GM04504 (cell line): ENCODE results near the gene SKIC2.
"Not testable (repeated sequence)": the region's sequence is repeated elsewhere in the genome, so short reads cannot be mapped to it uniquely, and the experiment has no call there.

ENCODE experiments used
- DNase-seq: peaks from one replicate; pipeline ENCODE4 v3.0.0-alpha.2; 2012; ENCODE audit warnings: low read depth

Gene SKIC2

DNA sequence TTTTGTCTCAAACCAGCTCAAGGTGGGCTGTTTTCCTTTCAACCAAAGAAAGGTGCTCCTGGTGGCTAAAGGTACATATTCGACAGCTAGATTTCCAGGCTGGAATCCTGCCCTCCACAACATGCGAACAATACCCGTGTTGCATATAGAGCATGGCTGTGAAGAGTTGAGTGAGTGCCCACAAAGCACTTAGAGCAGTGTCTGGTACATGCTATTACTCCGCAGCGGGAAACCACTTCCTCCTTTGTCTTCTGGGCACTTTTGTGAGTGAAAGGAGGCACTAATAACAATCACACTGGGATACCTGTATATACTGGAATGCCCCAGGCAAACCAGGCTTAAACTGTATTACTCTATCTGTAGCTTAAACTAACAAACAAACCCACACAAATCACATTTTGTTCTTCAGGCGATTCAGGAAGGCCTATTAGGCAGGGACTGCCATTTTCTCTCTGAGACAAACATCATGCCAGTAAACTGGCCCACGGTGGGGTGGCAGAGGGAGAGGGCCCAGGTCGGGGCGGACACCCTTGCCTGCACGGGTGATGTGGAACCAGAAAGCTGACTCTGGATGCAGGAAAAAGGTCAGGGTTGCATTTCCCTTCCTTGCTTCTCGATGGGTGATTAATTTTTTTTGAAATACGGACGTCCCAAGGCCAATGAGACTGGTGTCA is 46.0 kb downstream of the SKIC2 start:
- DNase-seq, result not testable (repeated sequence)

DNA sequence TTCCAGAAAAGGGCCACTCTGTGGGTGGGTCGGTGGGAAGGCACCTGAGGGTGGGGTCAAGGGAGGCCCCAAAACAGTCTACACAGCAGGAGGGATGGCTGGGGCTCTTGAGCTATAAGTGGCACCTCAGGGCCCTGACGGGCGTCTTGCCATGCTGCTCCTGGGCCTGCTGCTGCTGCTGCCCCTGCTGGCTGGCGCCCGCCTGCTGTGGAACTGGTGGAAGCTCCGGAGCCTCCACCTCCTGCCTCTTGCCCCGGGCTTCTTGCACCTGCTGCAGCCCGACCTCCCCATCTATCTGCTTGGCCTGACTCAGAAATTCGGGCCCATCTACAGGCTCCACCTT is 46.5 kb downstream of the SKIC2 start:
- DNase-seq, result not testable (repeated sequence)

DNA sequence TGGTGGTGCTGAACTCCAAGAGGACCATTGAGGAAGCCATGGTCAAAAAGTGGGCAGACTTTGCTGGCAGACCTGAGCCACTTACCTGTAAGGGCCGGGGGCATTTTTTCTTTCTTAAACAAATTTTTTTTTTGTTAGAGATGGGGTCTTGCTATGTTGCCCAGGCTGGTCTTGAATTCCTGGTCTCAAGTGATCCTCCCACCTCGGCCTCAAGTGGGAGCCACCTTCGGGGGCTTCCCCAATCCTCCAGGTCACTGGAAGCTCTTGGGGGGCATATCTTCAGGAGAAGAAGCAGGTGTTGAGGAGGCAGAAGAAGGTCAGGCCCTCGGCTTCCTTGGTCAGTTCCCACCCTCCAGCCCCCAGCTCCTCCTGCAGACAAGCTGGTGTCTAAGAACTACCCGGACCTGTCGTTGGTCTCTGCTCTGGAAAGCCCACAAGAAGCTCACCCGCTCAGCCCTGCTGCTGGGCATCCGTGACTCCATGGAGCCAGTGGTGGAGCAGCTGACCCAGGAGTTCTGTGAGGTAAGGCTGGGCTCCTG is 47.1 kb downstream of the SKIC2 start:
- DNase-seq, result not testable (repeated sequence)

DNA sequence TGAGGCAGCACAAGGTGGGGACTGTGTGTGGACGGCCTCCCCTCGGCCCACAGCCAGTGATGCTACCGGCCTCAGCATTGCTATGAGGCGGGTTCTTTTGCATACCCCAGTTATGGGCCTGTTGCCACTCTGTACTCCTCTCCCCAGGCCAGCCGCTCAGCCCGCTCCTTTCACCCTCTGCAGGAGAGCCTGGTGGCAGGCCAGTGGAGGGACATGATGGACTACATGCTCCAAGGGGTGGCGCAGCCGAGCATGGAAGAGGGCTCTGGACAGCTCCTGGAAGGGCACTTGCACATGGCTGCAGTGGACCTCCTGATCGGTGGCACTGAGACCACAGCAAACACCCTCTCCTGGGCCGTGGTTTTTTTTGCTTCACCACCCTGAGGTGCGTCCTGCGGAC is 48.1 kb downstream of the SKIC2 start:
- DNase-seq, result not testable (repeated sequence)

DNA sequence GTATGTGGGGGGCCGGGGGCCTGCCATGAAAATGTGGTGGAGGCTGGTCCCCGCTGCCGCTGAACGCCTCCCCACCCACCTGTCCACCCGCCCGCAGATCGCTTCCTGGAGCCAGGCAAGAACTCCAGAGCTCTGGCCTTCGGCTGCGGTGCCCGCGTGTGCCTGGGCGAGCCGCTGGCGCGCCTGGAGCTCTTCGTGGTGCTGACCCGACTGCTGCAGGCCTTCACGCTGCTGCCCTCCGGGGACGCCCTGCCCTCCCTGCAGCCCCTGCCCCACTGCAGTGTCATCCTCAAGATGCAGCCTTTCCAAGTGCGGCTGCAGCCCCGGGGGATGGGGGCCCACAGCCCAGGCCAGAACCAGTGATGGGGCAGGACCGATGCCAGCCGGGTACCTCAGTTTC is 49.1 kb downstream of the SKIC2 start:
- DNase-seq, result not testable (repeated sequence)

DNA sequence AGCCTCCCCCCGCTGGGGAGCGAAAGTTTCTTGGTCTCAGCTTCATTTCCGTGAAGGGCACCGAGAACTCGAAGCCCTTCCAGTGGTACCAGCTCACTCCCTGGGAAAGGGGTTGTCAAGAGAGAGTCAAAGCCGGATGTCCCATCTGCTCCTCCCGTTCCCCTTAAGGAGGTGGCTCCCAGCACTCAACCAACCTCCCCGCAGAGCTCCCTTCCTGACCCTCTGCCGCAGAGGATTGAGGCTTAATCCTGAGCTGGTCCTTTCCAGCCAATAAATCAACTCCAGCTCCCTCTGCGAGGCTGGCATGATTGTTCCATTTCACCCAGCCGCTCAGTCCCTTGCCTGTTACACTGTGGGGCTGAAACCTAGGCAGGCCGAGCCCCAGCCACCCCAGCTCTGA is 49.6 kb downstream of the SKIC2 start:
- DNase-seq, result not testable (repeated sequence)

DNA sequence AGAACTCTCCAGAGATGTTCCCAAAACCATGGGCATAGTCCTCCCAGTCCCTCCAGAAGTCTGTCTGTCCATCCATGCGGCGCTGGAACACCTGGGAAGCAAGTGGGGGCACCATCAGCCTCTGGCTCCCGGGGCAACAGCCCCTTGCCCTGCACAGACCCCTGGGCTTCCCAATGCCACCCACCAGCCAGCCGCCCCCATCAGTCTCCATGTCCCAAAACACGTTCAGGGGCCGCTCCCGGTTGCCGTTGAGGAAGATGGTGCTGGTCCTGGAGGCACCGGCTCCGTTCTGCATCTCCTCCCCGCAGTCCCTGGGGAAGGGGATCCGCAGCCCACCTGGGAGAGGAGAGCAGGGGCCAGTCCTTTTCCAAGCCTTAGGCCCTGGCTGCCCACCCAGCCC is 50.6 kb downstream of the SKIC2 start:
- DNase-seq, result not testable (repeated sequence)

DNA sequence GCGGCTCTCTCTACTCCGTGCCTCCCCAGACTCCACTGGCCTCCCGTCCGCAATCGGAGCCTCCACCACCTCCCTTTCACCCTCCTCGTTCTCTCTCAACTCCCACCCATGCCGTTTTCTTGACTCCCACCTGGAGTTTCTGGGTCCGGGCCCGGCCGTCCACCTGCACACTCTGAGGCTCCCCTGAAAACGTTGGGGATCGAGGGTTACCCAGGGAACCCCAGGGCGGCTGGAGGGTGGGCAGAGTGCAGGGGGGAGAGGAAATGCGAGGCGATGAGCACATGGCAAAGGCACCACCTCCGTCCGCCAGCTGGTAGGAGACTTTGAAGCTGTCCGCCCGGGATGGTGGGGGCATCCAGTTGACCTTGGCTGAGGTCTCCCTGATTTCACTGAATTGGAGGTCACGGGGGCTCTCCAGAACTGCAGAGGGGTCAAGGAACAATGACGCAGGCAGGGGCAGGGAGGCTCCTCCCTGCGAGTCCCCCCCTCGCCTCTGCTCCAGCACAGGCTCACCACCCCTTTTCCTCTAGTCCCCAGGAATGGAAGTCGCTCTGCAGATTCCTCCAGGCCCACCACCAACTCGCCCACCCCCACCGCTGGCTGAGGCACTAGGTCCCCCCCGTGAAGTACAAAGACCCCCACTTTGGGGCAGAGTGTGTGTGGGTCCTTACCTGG is 52.0 kb downstream of the SKIC2 start:
- DNase-seq, result not testable (repeated sequence)

DNA sequence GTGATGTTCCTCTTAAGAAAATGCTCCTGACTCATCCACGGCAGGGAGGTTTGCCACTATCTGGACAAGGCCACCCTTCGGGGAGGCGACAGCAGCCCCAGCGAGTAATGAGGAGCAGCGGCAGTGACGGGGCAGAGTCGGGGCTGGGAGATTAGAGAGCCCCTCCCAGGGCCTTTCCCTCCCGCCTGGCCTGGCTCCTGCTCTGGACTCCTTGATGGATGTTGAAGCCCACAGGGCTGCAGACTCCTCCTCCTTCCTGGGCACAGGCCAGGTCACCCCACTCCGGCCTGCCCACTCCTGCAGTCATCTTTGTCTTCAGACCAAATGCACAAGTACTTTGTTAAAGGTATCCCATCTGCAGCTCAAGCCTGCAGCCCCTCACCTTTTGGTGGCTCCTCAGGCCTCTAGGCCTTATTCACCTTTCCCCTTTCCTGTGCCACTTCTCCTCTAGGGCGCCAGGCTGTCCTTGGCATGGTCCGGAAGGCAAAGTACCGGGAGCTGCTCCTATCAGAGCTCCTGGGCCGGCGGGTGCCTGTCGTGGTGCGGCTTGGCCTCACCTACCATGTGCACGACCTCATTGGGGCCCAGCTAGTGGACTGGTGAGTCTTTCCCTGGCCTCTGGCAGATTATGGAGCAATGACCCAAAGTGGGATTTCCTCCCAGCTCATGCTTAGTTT is 54.1 kb downstream of the SKIC2 start:
- DNase-seq, result not testable (repeated sequence)

DNA sequence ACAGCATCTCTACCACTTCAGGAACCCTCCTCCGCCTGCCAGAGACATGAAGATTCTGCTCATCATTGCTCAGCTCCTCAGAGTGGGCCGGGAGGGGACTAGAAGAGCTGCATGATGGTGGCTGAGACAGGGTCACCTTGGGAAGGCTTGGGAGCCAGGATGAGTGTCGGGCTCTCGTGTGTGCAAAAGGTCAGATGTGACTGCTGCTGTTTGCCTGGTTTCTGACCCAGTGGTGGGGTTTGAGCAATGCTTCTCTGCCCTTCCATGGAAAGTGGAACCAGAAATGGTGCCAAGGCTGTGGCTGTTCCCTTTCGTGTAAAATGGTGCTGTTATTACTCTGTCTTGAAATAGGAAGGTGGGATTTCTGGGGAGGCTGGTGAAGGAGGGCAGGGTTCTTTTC is 54.8 kb downstream of the SKIC2 start:
- DNase-seq, result not testable (repeated sequence)

DNA sequence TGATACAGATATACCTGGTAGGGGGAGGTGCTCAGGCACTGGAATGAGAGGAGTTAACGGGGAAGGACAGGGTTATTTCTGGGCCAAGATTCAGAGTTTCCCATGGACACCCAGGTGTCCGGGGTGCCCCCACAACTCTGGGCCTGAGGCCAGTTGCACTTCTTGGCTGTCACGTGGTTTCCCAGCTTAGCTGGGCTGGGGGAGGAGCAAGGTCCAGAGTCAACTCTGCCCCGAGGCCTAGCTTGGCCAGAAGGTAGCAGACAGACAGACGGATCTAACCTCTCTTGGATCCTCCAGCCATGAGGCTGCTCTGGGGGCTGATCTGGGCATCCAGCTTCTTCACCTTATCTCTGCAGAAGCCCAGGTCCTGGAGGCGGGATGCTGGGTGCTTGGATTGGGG is 55.6 kb downstream of the SKIC2 start, which contains the start of gene C4B:
Gene C4B (plus strand): TSS at position 249 of the 400 bp plus-strand sequence. CDS start 51 bp downstream, at position 300.
- not testable (repeated sequence) for DNase-seq
